Measurements from ENCODE around the gene PLOD2. TPM values are rescaled to one million over a fixed set of nuclear protein-coding genes. Genes with fewer than 3 reads are reported as not detected.

PLOD2 gene
- total and polyA plus RNA-seq, 9 donors: 13.8 to 43.4 (median 22.6) TPM

GRCh38 chr3:146189519-146190173, 28.7 kb upstream of the PLOD2 start:
- H3K36me3 ChIP-seq (ENCODE audit: control insufficient read depth, insufficient read depth, low read length): no peaks in the 10 kb centered on the region
- H3K27me3 ChIP-seq (ENCODE audit: control insufficient read depth, insufficient read depth, low read length): no peaks in the 10 kb centered on the region
- H3K9me3 ChIP-seq (replicated peaks; ENCODE audit: control insufficient read depth, low read depth, low read length): no peaks in the 10 kb centered on the region
- no peak overlapping the region for H3K27ac ChIP-seq (ENCODE audit: low read length)
- H3K4me1 ChIP-seq (ENCODE audit: control insufficient read depth, insufficient read depth, low read length): no peaks in the 10 kb centered on the region
- DNase-seq: peak; percentile 67
- WGBS (ENCODE audit: insufficient coverage): 14% methylated on average over 3 of the region's 6 CpGs
- no peak overlapping the region for H3K4me3 ChIP-seq (ENCODE audit: low read length)

- Histone ChIP-seq H3K4me1 (ENCODE audit: control insufficient read depth, insufficient read depth, low read length) (no peaks in the 10 kb centered on the region), H3K4me3 (ENCODE audit: low read length) (no peak overlapping the region), H3K36me3 (ENCODE audit: control insufficient read depth, insufficient read depth, low read length) (no peaks in the 10 kb centered on the region), H3K27ac (ENCODE audit: low read length) (no peak overlapping the region), H3K9me3 (replicated peaks; ENCODE audit: control insufficient read depth, low read depth, low read length) (no peaks in the 10 kb centered on the region), H3K27me3 (ENCODE audit: control insufficient read depth, insufficient read depth, low read length) (no peaks in the 10 kb centered on the region)
- no CpG with 5 or more reads among the region's 2 CpGs for WGBS (ENCODE audit: insufficient coverage)
- DNase-seq: peak; percentile 58
Measured at GRCh38 chr3:146187334-146187950, 26.5 kb upstream of the PLOD2 start.

DNA sequence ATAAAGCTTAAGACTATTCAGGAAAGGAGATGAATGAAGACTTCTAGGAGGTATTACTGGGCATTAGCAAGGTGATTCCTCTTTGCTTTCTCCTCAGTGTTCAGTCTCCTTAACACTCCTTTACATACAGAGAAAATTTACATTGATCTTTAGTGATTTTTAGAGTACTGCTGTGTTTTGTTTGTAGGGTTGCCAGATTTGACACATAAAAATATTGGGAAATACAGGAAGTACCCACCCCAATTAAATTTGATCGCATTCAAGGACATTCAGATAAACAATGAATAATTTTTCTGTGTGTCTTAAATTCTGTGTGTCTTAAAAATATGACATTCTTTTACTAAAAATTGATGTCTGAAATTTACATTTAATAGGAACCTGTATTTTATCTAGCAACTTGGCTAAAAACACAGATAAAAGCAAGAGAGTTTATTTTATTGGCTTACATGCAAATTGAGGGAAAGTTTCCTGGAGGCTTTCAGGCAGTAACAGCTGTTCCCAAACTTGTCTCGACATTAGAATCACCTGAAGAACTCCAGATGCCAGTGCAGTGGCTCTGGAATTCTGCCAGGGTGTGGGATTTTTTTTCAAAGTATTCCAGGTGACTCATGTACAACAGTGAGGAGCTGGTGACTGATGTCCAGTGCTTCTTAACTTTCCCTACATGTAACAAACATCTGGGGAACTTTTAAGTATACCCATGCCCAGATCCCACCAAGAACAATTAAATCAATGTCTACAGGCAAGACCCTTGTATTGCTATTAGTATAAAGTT, 23.4 kb upstream of the PLOD2 start:
- Histone ChIP-seq H3K27me3 (ENCODE audit: control insufficient read depth, insufficient read depth, low read length) (no peaks in the 10 kb centered on the region), H3K4me3 (ENCODE audit: low read length) (no peak overlapping the region), H3K27ac (ENCODE audit: low read length) (no peak overlapping the region), H3K9me3 (replicated peaks; ENCODE audit: control insufficient read depth, low read depth, low read length) (no peaks in the 10 kb centered on the region), H3K4me1 (ENCODE audit: control insufficient read depth, insufficient read depth, low read length) (no peaks in the 10 kb centered on the region), H3K36me3 (ENCODE audit: control insufficient read depth, insufficient read depth, low read length) (no peaks in the 10 kb centered on the region)
- DNase-seq: peak; percentile 33
- no CpG with 5 or more reads among the region's 2 CpGs for WGBS (ENCODE audit: insufficient coverage)

DNA sequence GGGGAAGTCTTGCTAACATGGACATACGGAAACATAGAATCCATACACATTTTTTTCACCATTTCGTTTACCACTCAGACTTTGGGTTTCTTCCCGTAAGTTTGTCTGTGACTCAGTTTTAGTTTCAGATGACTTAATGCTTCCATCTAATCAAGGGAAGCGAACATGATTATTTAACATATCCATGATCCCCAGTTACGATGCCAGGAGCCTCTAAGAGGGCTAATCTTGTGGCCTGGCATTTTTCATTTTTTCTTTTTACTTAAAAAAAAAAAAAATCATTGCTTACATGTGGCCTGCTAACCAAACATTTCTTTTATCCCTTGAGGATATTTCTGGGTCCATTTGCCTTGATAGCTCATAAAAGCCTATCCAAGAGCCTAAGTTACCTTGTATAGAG, 20.2 kb upstream of the PLOD2 start:
- H3K36me3 ChIP-seq (ENCODE audit: control insufficient read depth, insufficient read depth, low read length): no peaks in the 10 kb centered on the region
- no peaks in the 10 kb centered on the region for H3K27me3 ChIP-seq (ENCODE audit: control insufficient read depth, insufficient read depth, low read length)
- H3K4me3 ChIP-seq (ENCODE audit: low read length): no peak overlapping the region
- no peaks in the 10 kb centered on the region for H3K9me3 ChIP-seq (replicated peaks; ENCODE audit: control insufficient read depth, low read depth, low read length)
- H3K4me1 ChIP-seq (ENCODE audit: control insufficient read depth, insufficient read depth, low read length): no peaks in the 10 kb centered on the region
- WGBS (ENCODE audit: insufficient coverage): 100% methylated on average over 3 of the region's 5 CpGs
- no peak overlapping the region for H3K27ac ChIP-seq (ENCODE audit: low read length)
- no peak for DNase-seq

DNA sequence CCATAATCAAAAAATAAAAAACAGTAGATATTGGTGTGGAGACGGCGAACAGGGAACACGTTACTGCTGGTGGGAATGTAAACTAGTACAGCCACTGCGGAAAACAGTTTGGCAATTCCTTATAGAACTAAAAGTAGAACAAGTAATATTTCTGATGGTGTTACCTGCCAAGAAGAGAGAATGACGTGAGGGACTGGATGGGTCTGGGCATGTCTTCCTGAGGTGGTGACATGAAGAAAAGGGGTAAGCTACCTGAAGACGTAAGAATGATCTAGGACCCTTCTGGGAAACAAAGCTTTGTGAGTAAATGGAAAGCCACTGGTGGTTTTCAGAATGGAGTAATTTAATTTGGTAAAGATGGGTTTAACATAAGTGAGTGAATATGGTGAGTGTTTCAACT, 19.4 kb upstream of the PLOD2 start:
- no peak for DNase-seq
- Histone ChIP-seq H3K27ac (ENCODE audit: low read length) (no peak overlapping the region), H3K36me3 (ENCODE audit: control insufficient read depth, insufficient read depth, low read length) (no peaks in the 10 kb centered on the region), H3K9me3 (replicated peaks; ENCODE audit: control insufficient read depth, low read depth, low read length) (no peaks in the 10 kb centered on the region), H3K27me3 (ENCODE audit: control insufficient read depth, insufficient read depth, low read length) (no peaks in the 10 kb centered on the region), H3K4me3 (ENCODE audit: low read length) (no peak overlapping the region), H3K4me1 (ENCODE audit: control insufficient read depth, insufficient read depth, low read length) (no peaks in the 10 kb centered on the region)
- 82% methylated on average over 6 of the region's 6 CpGs for WGBS (ENCODE audit: insufficient coverage)

DNA sequence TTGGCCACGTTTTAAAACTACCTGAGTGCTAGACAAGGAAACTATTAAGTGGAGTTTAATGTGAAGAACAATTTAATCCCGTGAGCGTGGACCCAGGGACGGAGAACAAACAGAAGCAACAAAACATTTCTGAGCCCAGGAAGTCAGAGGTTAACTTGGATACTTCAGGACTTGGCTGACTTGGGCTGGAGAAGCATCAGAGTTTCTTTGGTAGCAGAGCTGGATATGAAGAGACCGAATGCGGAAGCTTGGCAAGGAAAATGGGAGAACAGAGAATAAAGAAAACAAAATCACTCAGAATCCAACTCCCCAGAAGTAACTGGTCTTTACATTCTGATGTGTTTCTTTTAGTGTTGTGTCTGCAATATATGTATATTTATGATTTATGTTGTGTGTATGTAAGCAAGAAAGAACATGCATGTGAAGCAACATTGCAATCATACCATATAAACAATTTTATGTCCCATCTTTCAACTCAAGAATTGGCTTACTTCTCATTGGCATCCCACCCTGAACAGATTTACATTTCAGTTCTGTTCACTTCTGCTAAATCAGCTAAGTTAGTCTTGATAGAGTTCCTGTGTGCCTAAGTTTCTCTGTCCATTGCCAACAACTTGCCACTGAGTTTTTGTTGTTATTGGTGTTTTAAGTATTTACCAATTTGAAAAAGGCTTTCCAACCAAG, 17.2 kb upstream of the PLOD2 start:
- Histone ChIP-seq H3K27ac (ENCODE audit: low read length) (no peak overlapping the region), H3K4me3 (ENCODE audit: low read length) (no peak overlapping the region), H3K4me1 (ENCODE audit: control insufficient read depth, insufficient read depth, low read length) (no peaks in the 10 kb centered on the region), H3K27me3 (ENCODE audit: control insufficient read depth, insufficient read depth, low read length) (no peaks in the 10 kb centered on the region), H3K36me3 (ENCODE audit: control insufficient read depth, insufficient read depth, low read length) (no peaks in the 10 kb centered on the region), H3K9me3 (replicated peaks; ENCODE audit: control insufficient read depth, low read depth, low read length) (no peaks in the 10 kb centered on the region)
- 56% methylated on average over 3 of the region's 6 CpGs for WGBS (ENCODE audit: insufficient coverage)
- DNase-seq: peak; percentile 85

DNA sequence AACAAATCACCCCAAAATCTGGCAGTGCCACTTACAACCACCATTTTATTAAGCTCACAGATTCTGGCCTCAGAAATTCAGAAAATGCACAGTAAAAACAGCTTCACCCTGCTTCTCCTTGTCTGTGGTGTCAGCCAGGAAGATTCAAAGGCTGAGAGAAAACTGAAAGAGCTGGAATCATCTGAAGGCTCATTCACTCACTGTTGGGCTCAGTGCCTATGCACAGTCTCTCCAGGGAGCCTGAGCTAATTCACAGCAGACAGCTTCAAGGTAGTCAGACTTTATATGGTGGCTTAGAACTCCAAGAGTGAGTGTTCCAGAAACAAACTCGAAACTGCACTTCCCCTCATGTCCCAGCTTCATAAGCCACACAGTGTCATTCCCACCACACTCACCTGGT, 16.5 kb upstream of the PLOD2 start:
- Histone ChIP-seq H3K4me1 (ENCODE audit: control insufficient read depth, insufficient read depth, low read length) (no peaks in the 10 kb centered on the region), H3K9me3 (replicated peaks; ENCODE audit: control insufficient read depth, low read depth, low read length) (no peaks in the 10 kb centered on the region), H3K4me3 (ENCODE audit: low read length) (no peak overlapping the region), H3K27me3 (ENCODE audit: control insufficient read depth, insufficient read depth, low read length) (no peaks in the 10 kb centered on the region), H3K27ac (ENCODE audit: low read length) (no peak overlapping the region), H3K36me3 (ENCODE audit: control insufficient read depth, insufficient read depth, low read length) (no peaks in the 10 kb centered on the region)
- no CpG with 5 or more reads among the region's 1 CpG for WGBS (ENCODE audit: insufficient coverage)
- DNase-seq: peak; percentile 70

DNA sequence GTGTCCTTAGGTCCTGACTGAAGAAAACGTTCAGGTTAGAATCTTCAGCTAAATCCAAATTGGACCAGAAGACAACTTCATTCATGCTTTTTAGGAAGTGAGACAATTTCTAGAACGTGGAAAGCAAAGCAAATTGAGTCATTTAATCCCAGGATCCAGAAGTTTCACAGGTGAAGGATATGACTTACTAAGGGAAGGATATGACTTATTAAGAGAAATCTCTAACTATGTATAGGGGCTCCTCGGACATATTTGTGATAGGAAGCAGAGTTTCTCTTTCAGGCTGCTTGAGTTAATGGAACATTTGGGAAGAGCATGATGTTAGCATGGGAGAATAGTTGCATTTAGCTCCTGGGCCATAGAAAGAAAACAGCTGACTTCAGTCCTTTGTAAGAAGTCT, 16.1 kb upstream of the PLOD2 start:
- Histone ChIP-seq H3K4me1 (ENCODE audit: control insufficient read depth, insufficient read depth, low read length) (no peaks in the 10 kb centered on the region), H3K4me3 (ENCODE audit: low read length) (no peak overlapping the region), H3K9me3 (replicated peaks; ENCODE audit: control insufficient read depth, low read depth, low read length) (no peaks in the 10 kb centered on the region), H3K27ac (ENCODE audit: low read length) (no peak overlapping the region), H3K36me3 (ENCODE audit: control insufficient read depth, insufficient read depth, low read length) (no peaks in the 10 kb centered on the region), H3K27me3 (ENCODE audit: control insufficient read depth, insufficient read depth, low read length) (no peaks in the 10 kb centered on the region)
- WGBS (ENCODE audit: insufficient coverage): 20% methylated on average over 1 of the region's 3 CpGs
- DNase-seq: no peak

DNA sequence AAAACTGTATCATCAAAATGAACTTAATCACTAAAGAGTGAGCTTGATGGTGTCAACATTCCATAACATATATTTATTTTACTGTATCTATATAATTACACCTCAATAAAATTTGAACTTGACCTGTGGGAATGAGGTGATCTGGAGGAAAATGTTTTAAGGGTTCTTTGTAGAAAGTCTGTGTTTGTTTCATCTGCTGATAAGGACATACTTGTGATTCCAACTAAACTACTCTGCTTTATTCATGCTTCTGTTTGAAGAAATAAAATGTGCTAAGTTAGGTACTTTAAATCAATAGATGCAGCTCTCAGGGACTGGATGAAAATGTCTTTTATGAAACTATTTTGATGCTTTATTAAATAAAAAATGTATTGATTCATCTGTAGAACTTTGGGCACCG, 11.6 kb upstream of the PLOD2 start:
- no peak for DNase-seq
- no peaks in the 10 kb centered on the region for H3K36me3 ChIP-seq (ENCODE audit: control insufficient read depth, insufficient read depth, low read length)
- no peak overlapping the region for H3K4me3 ChIP-seq (ENCODE audit: low read length)
- H3K4me1 ChIP-seq (ENCODE audit: control insufficient read depth, insufficient read depth, low read length): no peaks in the 10 kb centered on the region
- WGBS (ENCODE audit: insufficient coverage): 50% methylated on average over 1 of the region's 1 CpG
- no peaks in the 10 kb centered on the region for H3K9me3 ChIP-seq (replicated peaks; ENCODE audit: control insufficient read depth, low read depth, low read length)
- H3K27me3 ChIP-seq (ENCODE audit: control insufficient read depth, insufficient read depth, low read length): no peaks in the 10 kb centered on the region
- H3K27ac ChIP-seq (ENCODE audit: low read length): no peak overlapping the region

DNA sequence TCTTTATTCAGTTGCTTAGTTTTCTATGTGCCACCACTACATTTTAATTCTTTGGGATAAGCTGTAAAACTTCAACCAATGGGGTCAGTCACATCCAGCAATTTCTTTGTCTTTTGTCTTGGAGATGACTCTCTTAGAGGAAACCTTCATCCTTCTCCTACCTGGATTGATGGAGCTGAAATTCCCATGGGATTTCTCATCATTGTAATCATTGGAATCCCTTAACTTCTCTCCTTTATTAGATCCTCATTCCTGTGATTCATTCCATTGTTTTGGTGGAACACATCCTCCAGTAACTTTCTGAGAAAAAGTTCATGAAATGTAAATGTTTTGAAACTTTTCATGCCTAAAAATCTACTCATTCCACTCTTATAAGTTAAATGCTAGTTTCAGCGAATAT, 9.6 kb upstream of the PLOD2 start:
- no peak for DNase-seq
- Histone ChIP-seq H3K9me3 (replicated peaks; ENCODE audit: control insufficient read depth, low read depth, low read length) (no peaks in the 10 kb centered on the region), H3K36me3 (ENCODE audit: control insufficient read depth, insufficient read depth, low read length) (no peaks in the 10 kb centered on the region), H3K4me3 (ENCODE audit: low read length) (no peak overlapping the region), H3K27me3 (ENCODE audit: control insufficient read depth, insufficient read depth, low read length) (no peaks in the 10 kb centered on the region), H3K27ac (ENCODE audit: low read length) (no peak overlapping the region), H3K4me1 (ENCODE audit: control insufficient read depth, insufficient read depth, low read length) (no peaks in the 10 kb centered on the region)
- no CpG with 5 or more reads among the region's 1 CpG for WGBS (ENCODE audit: insufficient coverage)
